Esophagus squamous epithelium (tissue), 4 donors: ENCODE measurements around the gene PRR33.

Experiments used
- CTCF ChIP-seq, 6 experiments: fragments of 450-650 bp in 4 of 6; fragments of 200-600 bp in 2 of 6; sonication (generic) in 2 of 6; IDR thresholded peaks; one replicate each; pipeline ENCODE4 v1.5.1; 2016 to 2019; ENCODE audit warnings: antibody characterized with exemption in 6 of 6, mild to moderate bottlenecking in 4 of 6, moderate library complexity in 4 of 6
- POLR2A ChIP-seq, 4 donors: fragments of 450-650 bp; IDR thresholded peaks; one replicate each; pipeline ENCODE4 v1.6.1; 2017; ENCODE audit warnings: antibody characterized with exemption in 4 of 4, mild to moderate bottlenecking in 4 of 4, moderate library complexity in 3 of 4

GRCh38 chr11:1915795-1916131, 24.1 kb upstream of the PRR33 start:
- TF ChIP-seq POLR2A (IDR thresholded peaks at IDR 0.05) (no peak), CTCF (IDR thresholded peaks at IDR 0.05) (no peak)
